Panc1 (cell line): Measurements from ENCODE around the gene ZKSCAN4. TPM values are rescaled to one million over a fixed set of nuclear protein-coding genes. Genes with fewer than 3 reads are reported as not detected.

ENCODE experiments used
- ATAC-seq: fragments of 200-7000 bp; cut with Tn5 transposase; 2 replicates; pipeline ENCODE4 v1.9.1; 2020; ENCODE audit warnings: mild to moderate bottlenecking, moderate library complexity
- BruUV-seq: library from RNA; stranded (reverse); fragments of 400-500 nt; replicated peaks from 2 replicates; lab custom pipeline; 2021; lab: Mats Ljungman, UMichigan
- CTCF ChIA-PET: fragments of 300-600 bp; sonication (Branson Sonifier 250); formaldehyde crosslinking; loops from one replicate; lab custom pipeline; 2022; ENCODE audit warnings: antibody characterized with exemption; lab: Charles Lee
- POLR2A ChIA-PET: fragments of 300-600 bp; sonication (Branson Sonifier 250); formaldehyde crosslinking; loops from one replicate; lab custom pipeline; 2022; ENCODE audit warnings: antibody characterized with exemption; lab: Charles Lee
- DNase-seq: peaks from one replicate; pipeline ENCODE4 v3.0.0-alpha.2; 2010; ENCODE audit warnings: low read depth, low spot score
- H3K27ac ChIP-seq: 2 replicates; pipeline ENCODE4 v1.5.1; 2011; ENCODE audit warnings: mild to moderate bottlenecking, low read length, inconsistent platforms
- H3K27me3 ChIP-seq: fragments of 200-500 bp; sonication (Bioruptor generic); 2 replicates; pipeline ENCODE4 v1.6.0; 2014; ENCODE audit warnings: low read length, inconsistent platforms; ENCODE audit not compliant: control insufficient read depth, insufficient read depth
- H3K36me3 ChIP-seq: fragments of 200-500 bp; sonication (Bioruptor generic); 2 replicates; pipeline ENCODE4 v1.5.1; 2014; ENCODE audit warnings: inconsistent platforms, mild to moderate bottlenecking, low read length, moderate library complexity; ENCODE audit not compliant: control insufficient read depth, insufficient read depth
- H3K4me1 ChIP-seq: 2 replicates; pipeline ENCODE4 v1.5.1; 2011; ENCODE audit warnings: inconsistent platforms, mild to moderate bottlenecking, low read length, moderate library complexity; ENCODE audit not compliant: control insufficient read depth, insufficient read depth
- H3K4me3 ChIP-seq, 2 experiments: 2 replicates each; pipeline ENCODE4 v1.5.1; 2011 to 2012; ENCODE audit warnings: low read depth in 2 of 2, low read length in 2 of 2, mild to moderate bottlenecking in 2 of 2, inconsistent platforms in 1 of 2, moderate library complexity in 1 of 2
- H3K9me3 ChIP-seq: fragments of 200-500 bp; sonication (Bioruptor generic); 2 replicates; pipeline ENCODE4 v1.5.1; 2014; ENCODE audit warnings: low read depth, mild to moderate bottlenecking, inconsistent platforms, low read length, moderate library complexity; ENCODE audit not compliant: control insufficient read depth, insufficient read depth
- CTCF ChIP-seq: fragments of 450-650 bp; IDR thresholded peaks from 2 replicates; pipeline ENCODE4 v1.5.1; 2017; ENCODE audit warnings: mild to moderate bottlenecking
- POLR2AphosphoS5 ChIP-seq: IDR thresholded peaks from 2 replicates; pipeline ENCODE4 v1.6.1; 2012; ENCODE audit warnings: mild to moderate bottlenecking, low read depth, low read length, moderate library complexity
- REST ChIP-seq, 2 experiments: IDR thresholded peaks; 2 replicates each; pipeline ENCODE4 v1.6.1; 2011 to 2012; ENCODE audit warnings: low read depth in 2 of 2, control low read depth in 1 of 2, low read length in 1 of 2, mild to moderate bottlenecking in 1 of 2, moderate library complexity in 1 of 2; ENCODE audit not compliant: insufficient read depth in 1 of 2
- SIN3A ChIP-seq: IDR thresholded peaks from 2 replicates; pipeline ENCODE4 v1.6.1; 2012; ENCODE audit warnings: low read depth, mild to moderate bottlenecking, low read length, moderate library complexity, borderline replicate concordance; ENCODE audit not compliant: insufficient read depth
- TCF7L2 ChIP-seq: IDR thresholded peaks from 2 replicates; pipeline ENCODE4 v1.6.1; 2011; ENCODE audit warnings: mild to moderate bottlenecking, low read depth, low read length, inconsistent platforms
- in situ Hi-C: cut with HindIII; loops from 2 replicates; pipeline ENCODE4 v1.10.0; 2016; ENCODE audit warnings: low sequenced_read_pairs, low pct_unique_long_range_greater_than_20kb
- intact Hi-C: fragments of 100-400 bp; cut with micrococcal nuclease; formaldehyde crosslinking; loops from one replicate; pipeline ENCODE4 v1.10.0; 2022; ENCODE audit not compliant: unreplicated experiment
- total RNA-seq: library from RNA; stranded (reverse); gene quantifications from one replicate; pipeline ENCODE4 v1.2.1, GENCODE V29; 2021; ENCODE audit not compliant: unreplicated experiment

The ZKSCAN4 gene
- total RNA-seq, 1 experiment from 2014 or later: 4.4 TPM

- POLR2A ChIA-PET: interaction anchor here (0.7 kb wide), 1 partner anchor 44 kb away, joined by 4 read pairs; no protein-coding TSS in a partner anchor
- Histone ChIP-seq H3K27me3 (no peaks in the 10 kb centered on the region), H3K4me3 (peak overlapping the region; percentile 46 to 59), H3K27ac (peak overlapping the region; percentile 64), H3K36me3 (no peaks in the 10 kb centered on the region), H3K9me3 (peaks cover 4% of the 10 kb centered on the region; the same call in 1 of the 2 replicates), H3K4me1 (peaks cover 3% of the 10 kb centered on the region; the same call in 1 of the 2 replicates)
- CTCF ChIA-PET: interaction anchor here (0.5 kb wide), 1 partner anchor 145 kb away, joined by 3 read pairs; no protein-coding TSS in a partner anchor
- intact Hi-C loops (no loop called here), in situ Hi-C loops (no loop called here)
- no TSS peak for BruUV-seq
- ATAC-seq (peak; percentile 85), DNase-seq (no peak)
- TF ChIP-seq SIN3A (no peak), TCF7L2 (no peak), REST (IDR thresholded peaks at IDR 0.05; ENCODE audit: insufficient read depth in 1 of 2, low read depth in 2 of 2, low read length in 1 of 2) (no peak), CTCF (no peak), POLR2AphosphoS5 (no peak)
These were observed 44.5 kb downstream of the ZKSCAN4 start for GRCh38 chr6:28207510-28208110.

- POLR2A ChIA-PET: no interaction called here
- H3K27me3 ChIP-seq: no peaks in the 10 kb centered on the region
These were observed 45.0 kb downstream of the ZKSCAN4 start for GRCh38 chr6:28206928-28207509.

More at GRCh38 chr6:28206928-28207509, 45.0 kb downstream of the ZKSCAN4 start:
- H3K9me3 ChIP-seq: peaks cover 4% of the 10 kb centered on the region; the same call in 1 of the 2 replicates
- TF ChIP-seq POLR2AphosphoS5 (no peak), REST (IDR thresholded peaks at IDR 0.05; ENCODE audit: insufficient read depth in 1 of 2, low read depth in 2 of 2, low read length in 1 of 2) (no peak), CTCF (no peak), TCF7L2 (no peak), SIN3A (no peak)
- CTCF ChIA-PET: no interaction called here
- H3K36me3 ChIP-seq: no peaks in the 10 kb centered on the region
- no TSS peak for BruUV-seq
- DNase-seq (no peak), ATAC-seq (peak; percentile 45)
- in situ Hi-C loops: no loop called here
- peak overlapping the region; percentile 64; the same call in 1 of the 2 replicates for H3K27ac ChIP-seq
- peak overlapping the region; percentile 46 to 59 for H3K4me3 ChIP-seq
- H3K4me1 ChIP-seq: peaks cover 3% of the 10 kb centered on the region; the same call in 1 of the 2 replicates
- intact Hi-C loops: no loop called here
